Coronary artery (tissue), 2 donors: ENCODE data around the gene LARGE1.

ENCODE experiments used
- DNase-seq: peaks from one replicate; pipeline ENCODE4 v3.0.0-alpha.2; 2017; ENCODE audit warnings: low spot score
- H3K27ac ChIP-seq, 2 donors: fragments of 200-600 bp; sonication (generic); one replicate each; pipeline ENCODE4 v1.5.1; 2016 to 2019
- H3K4me3 ChIP-seq: fragments of 200-600 bp; sonication (generic); 2 replicates; pipeline ENCODE4 v1.5.1; 2016; ENCODE audit warnings: mild to moderate bottlenecking, moderate library complexity
- TF ChIP-seq, protein P1 (sequence below): fragments of 200-600 bp; sonication (generic); IDR thresholded peaks from one replicate; pipeline ENCODE4 v1.5.1; 2019; ENCODE audit warnings: antibody characterized with exemption

The LARGE1 gene

DNA sequence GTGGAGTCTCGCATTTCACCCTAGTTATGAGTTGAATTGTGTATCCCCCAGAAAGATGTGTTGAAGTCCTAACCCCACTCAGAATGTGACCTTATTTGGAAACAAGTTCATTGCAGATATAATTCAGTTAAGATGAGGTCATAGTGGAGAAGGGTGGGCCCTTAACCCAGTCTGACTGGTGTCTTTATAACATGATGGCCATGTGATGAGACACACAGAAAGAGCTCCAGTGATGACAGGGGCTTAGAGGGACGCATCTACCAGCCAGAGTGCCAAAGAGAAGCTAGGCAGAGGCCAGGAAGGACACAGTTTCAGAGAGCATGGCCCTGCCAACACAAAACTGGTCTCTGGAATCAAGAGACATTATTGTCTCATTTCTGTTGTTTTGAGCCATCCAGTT lies 50.3 kb downstream of the LARGE1 start:
- Histone ChIP-seq H3K27ac (peak overlapping the region; percentile 83 to 92), H3K4me3 (no peak overlapping the region)
- no peak for DNase-seq
- TF ChIP-seq, protein P1, sequence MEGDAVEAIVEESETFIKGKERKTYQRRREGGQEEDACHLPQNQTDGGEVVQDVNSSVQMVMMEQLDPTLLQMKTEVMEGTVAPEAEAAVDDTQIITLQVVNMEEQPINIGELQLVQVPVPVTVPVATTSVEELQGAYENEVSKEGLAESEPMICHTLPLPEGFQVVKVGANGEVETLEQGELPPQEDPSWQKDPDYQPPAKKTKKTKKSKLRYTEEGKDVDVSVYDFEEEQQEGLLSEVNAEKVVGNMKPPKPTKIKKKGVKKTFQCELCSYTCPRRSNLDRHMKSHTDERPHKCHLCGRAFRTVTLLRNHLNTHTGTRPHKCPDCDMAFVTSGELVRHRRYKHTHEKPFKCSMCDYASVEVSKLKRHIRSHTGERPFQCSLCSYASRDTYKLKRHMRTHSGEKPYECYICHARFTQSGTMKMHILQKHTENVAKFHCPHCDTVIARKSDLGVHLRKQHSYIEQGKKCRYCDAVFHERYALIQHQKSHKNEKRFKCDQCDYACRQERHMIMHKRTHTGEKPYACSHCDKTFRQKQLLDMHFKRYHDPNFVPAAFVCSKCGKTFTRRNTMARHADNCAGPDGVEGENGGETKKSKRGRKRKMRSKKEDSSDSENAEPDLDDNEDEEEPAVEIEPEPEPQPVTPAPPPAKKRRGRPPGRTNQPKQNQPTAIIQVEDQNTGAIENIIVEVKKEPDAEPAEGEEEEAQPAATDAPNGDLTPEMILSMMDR, result no peak

DNA sequence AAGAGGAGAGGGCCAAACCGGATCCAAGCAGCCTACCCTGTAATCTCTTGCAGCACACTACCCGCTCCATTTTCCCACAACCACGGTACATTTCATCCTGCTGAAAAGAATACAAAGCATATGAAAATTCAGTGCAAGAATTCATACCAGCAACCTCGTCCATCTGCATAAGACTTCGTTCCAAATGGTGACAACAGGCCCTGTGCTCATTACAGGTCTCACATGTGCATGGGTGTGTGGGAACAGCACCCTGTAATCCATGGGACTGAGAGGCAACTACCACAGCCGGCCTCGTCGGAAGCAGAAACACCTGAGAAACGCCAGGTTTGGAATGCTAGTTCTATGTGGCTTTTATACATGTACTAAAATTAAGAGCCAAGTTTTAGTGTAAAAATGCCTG lies 52.3 kb downstream of the LARGE1 start:
- TF ChIP-seq, protein P1, result no peak
- Histone ChIP-seq H3K27ac (peak overlapping the region; percentile 83 to 92), H3K4me3 (no peak overlapping the region)
- DNase-seq, result no peak

DNA sequence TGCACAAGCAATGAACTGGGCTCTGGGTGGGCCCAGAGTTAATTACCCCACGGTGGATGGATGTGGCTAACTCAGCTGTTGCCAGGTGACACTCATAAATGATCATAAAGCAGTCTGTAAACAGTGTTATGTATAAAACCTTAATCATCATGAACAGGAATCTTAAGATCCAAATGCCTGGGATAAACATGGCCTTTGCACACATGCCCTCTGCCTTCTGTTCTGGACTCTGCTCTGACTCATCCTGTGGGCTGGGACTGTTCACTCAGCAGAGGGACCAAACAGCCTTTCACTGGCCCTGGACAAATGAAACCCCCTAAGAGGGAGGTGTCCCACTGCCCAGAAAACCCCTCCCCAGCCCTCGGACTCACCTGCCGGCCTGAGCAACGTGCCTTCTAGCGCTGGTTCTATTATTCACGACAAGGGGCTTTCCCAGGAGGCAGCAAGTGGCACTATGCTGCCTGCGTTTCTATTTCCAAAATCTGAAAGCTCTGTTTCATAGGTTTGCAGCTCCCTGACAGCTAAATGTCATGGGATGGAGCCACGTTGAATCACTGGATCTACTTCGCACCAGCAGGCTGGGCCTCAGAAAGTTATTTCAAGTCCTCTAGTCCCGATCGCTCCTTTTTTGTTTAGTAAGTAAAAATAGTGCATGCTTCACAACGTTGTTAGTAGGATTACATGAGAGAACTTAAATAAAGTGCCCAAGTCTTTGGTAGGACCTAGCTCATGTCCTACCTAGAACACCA lies 53.0 kb downstream of the LARGE1 start:
- DNase-seq, result no peak
- H3K4me3 ChIP-seq, result peak overlapping the region; percentile 9
- peak overlapping the region; percentile 83 to 92 for H3K27ac ChIP-seq
- TF ChIP-seq, protein P1, result no peak

DNA sequence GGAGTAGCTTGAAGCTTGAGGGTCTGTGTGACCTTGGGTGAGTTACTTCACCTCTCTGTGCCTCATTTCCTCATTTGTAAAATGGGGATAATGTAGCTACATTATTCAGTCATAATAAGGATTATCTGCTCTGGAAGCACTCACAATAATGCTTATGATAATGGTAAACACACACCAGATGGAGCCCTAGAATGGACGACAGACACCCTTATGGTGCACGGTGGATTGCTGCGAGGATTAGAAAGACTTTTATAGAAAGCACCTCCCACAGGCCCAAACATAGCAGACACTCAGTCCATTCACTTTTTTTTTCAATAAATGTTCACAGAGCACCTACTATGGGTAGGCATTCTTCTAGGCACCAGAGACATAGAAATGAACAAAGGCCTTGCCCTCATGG lies 53.8 kb downstream of the LARGE1 start:
- DNase-seq, result no peak
- H3K27ac ChIP-seq, result peak overlapping the region; percentile 83 to 92
- no peak overlapping the region for H3K4me3 ChIP-seq
- TF ChIP-seq, protein P1, result no peak

DNA sequence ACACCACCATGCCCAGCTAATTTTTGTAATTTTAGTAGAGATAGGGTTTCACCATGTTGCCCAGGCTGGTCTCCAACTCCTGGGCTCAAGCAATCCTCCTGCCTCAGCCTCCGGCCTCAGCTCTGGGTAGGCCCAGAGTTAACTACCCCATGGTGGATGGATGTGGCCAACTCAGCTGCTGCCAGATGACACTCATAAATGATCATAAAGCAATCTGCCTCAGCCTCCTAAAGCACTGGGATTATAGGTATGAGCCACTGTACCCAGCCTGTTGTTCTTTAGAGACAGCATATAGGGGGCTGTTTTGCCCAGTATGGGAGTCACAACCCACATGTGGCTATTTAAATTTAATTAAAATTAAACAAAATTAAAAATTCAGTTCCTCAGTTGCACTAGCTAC lies 54.3 kb downstream of the LARGE1 start:
- H3K4me3 ChIP-seq, result no peak overlapping the region
- DNase-seq, result no peak
- peak overlapping the region; percentile 83 to 92 for H3K27ac ChIP-seq
- TF ChIP-seq, protein P1, result no peak

DNA sequence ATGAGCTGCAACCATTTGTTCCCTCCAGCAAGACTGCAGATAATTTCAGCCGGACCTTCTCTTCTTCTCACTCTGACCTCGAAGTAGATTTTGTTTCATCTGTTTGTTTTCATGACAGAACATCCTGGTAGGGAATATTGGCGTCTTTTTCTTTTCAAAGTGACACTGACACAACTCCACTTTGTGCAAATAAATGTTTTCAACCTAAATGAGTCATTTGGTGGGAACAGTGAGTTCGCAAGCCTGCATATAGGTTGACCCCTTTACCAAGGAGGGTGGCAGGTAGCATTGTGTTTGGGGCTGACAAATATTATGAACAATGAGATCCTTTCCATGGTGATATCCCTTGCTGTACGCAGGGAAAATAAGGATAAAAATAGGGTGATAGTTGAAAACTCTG lies 55.0 kb downstream of the LARGE1 start:
- TF ChIP-seq, protein P1, result no peak
- DNase-seq, result no peak
- peak overlapping the region; percentile 25 to 77 for H3K27ac ChIP-seq
- no peak overlapping the region for H3K4me3 ChIP-seq

DNA sequence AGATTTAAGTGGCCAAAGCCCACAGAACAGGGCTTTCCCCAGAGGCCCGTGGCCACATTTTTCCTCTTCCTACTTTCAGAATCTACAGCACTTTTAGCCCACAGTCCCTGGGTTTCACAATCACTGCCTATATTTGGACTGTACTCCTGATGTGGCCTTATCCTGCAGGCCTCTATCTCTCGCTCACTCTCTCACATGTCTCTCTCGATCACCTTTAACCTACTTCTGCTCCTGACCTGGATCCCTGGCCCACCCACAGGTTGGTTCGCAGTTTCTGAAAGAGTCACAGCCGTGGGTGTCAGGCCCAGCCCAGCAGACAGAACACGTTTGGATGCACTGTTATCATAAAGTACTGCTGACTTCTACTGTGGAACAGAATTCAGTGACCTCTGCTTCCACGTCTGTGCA lies 55.5 kb downstream of the LARGE1 start:
- DNase-seq, result no peak
- TF ChIP-seq, protein P1, result no peak
- H3K27ac ChIP-seq, result peak overlapping the region; percentile 25 to 77
- H3K4me3 ChIP-seq, result no peak overlapping the region
